WTC11 (cell line): ENCODE data around the gene SLIT3. TPM values are rescaled to one million over a fixed set of nuclear protein-coding genes. Genes with fewer than 3 reads are reported as not detected.

ENCODE experiments used
- ATAC-seq: fragments of 200-7000 bp; cut with Tn5 transposase; 2 replicates; pipeline ENCODE4 v1.10.0; 2021; ENCODE audit warnings: mild to moderate bottlenecking, moderate library complexity
- CTCF ChIA-PET: fragments of 300-600 bp; sonication (Branson Sonifier 250); formaldehyde crosslinking; loops from one replicate; lab custom pipeline; 2021; ENCODE audit warnings: antibody characterized with exemption; lab: Charles Lee
- POLR2A ChIA-PET: fragments of 350-600 bp; sonication (Branson Sonifier 250); formaldehyde crosslinking; loops from one replicate; lab custom pipeline; 2021; ENCODE audit warnings: antibody characterized with exemption; lab: Charles Lee
- DNase-seq: peaks from one replicate; pipeline ENCODE4 v3.0.0; 2021; ENCODE audit warnings: low spot score
- H3K27ac Mint-ChIP-seq: 2 replicates; pipeline ENCODE4 v1.8.0; 2021; ENCODE audit warnings: mixed read lengths
- H3K27me3 Mint-ChIP-seq: 2 replicates; pipeline ENCODE4 v1.8.0; 2021; ENCODE audit warnings: low read depth, mild to moderate bottlenecking, moderate library complexity, mixed read lengths
- H3K36me3 Mint-ChIP-seq: 2 replicates; pipeline ENCODE4 v1.8.0; 2021; ENCODE audit warnings: mixed read lengths
- H3K4me1 Mint-ChIP-seq: 2 replicates; pipeline ENCODE4 v1.8.0; 2022; ENCODE audit warnings: mixed read lengths
- H3K4me3 Mint-ChIP-seq: 2 replicates; pipeline ENCODE4 v1.8.0; 2021; ENCODE audit warnings: mild to moderate bottlenecking, moderate library complexity, mixed read lengths
- H3K9me3 Mint-ChIP-seq: 2 replicates; pipeline ENCODE4 v1.8.0; 2021; ENCODE audit warnings: mixed read lengths
- ETV6 ChIP-seq: sonication (generic); formaldehyde crosslinking; IDR thresholded peaks from 2 replicates; pipeline ENCODE4 v1.8.1; 2022; ENCODE audit warnings: mild to moderate bottlenecking, missing genetic modification reagents
- NFE2L1 ChIP-seq: sonication (generic); formaldehyde crosslinking; IDR thresholded peaks from 2 replicates; pipeline ENCODE4 v1.8.1; 2023; ENCODE audit warnings: missing genetic modification reagents
- OVOL2 ChIP-seq: fragments of 250-450 bp; sonication (Bioruptor Pico); IDR thresholded peaks from 2 replicates; pipeline ENCODE4 v1.9.0; 2021; ENCODE audit warnings: mild to moderate bottlenecking, borderline replicate concordance
- PRRX2 ChIP-seq: fragments of 250-450 bp; sonication (Bioruptor Pico); IDR thresholded peaks from 2 replicates; pipeline ENCODE4 v1.8.0; 2021; ENCODE audit warnings: mild to moderate bottlenecking
- SMAD3 ChIP-seq: sonication (generic); formaldehyde crosslinking; IDR thresholded peaks from 2 replicates; pipeline ENCODE4 v1.8.0; 2022; ENCODE audit warnings: missing genetic modification reagents, mild to moderate bottlenecking, borderline replicate concordance
- SOX15 ChIP-seq: fragments of 250-450 bp; sonication (Bioruptor Pico); IDR thresholded peaks from 2 replicates; pipeline ENCODE4 v1.9.0; 2021; ENCODE audit warnings: mild to moderate bottlenecking
- ZNF121 ChIP-seq: sonication (generic); formaldehyde crosslinking; IDR thresholded peaks from 2 replicates; pipeline ENCODE4 v1.8.0; 2023; ENCODE audit warnings: missing genetic modification reagents
- ZNF423 ChIP-seq: fragments of 250-450 bp; sonication (Bioruptor Pico); IDR thresholded peaks from 2 replicates; pipeline ENCODE4 v2.1.2; 2022; ENCODE audit warnings: mild to moderate bottlenecking, moderate library complexity
- total RNA-seq: library from RNA; stranded (reverse); gene quantifications from 3 replicates; pipeline ENCODE4 v1.2.3, GENCODE V29; 2021
- TF ChIP-seq, protein P1 (sequence below): sonication (generic); formaldehyde crosslinking; IDR thresholded peaks from 2 replicates; pipeline ENCODE4 v1.8.0; 2023; ENCODE audit warnings: missing genetic modification reagents, mild to moderate bottlenecking, borderline replicate concordance
- TF ChIP-seq, protein P2 (sequence below): sonication (generic); formaldehyde crosslinking; IDR thresholded peaks from 2 replicates; pipeline ENCODE4 v1.8.0; 2022; ENCODE audit warnings: mild to moderate bottlenecking, missing genetic modification reagents
- TF ChIP-seq, protein P3 (sequence below): fragments of 250-450 bp; sonication (Bioruptor Pico); IDR thresholded peaks from 2 replicates; pipeline ENCODE4 v1.8.0; 2021; ENCODE audit warnings: mild to moderate bottlenecking
- TF ChIP-seq, protein P4 (sequence below): fragments of 250-450 bp; sonication (Bioruptor Pico); IDR thresholded peaks from 2 replicates; pipeline ENCODE4 v1.9.0; 2021; ENCODE audit warnings: mild to moderate bottlenecking
- TF ChIP-seq, protein P5 (sequence below): sonication (generic); formaldehyde crosslinking; IDR thresholded peaks from 2 replicates; pipeline ENCODE4 v1.8.1; 2023; ENCODE audit warnings: mild to moderate bottlenecking, missing genetic modification reagents
- TF ChIP-seq, protein P6 (sequence below): sonication (generic); formaldehyde crosslinking; IDR thresholded peaks from 2 replicates; pipeline ENCODE4 v1.8.1; 2022; ENCODE audit warnings: low read depth, mild to moderate bottlenecking, moderate library complexity, missing genetic modification reagents, borderline replicate concordance
- TF ChIP-seq, protein P7 (sequence below): sonication (generic); formaldehyde crosslinking; IDR thresholded peaks from 2 replicates; pipeline ENCODE4 v1.8.1; 2023; ENCODE audit warnings: mild to moderate bottlenecking, missing genetic modification reagents, moderate library complexity

The SLIT3 gene
- total RNA-seq, 1 experiment from 2014 or later = 1.9 TPM

DNA sequence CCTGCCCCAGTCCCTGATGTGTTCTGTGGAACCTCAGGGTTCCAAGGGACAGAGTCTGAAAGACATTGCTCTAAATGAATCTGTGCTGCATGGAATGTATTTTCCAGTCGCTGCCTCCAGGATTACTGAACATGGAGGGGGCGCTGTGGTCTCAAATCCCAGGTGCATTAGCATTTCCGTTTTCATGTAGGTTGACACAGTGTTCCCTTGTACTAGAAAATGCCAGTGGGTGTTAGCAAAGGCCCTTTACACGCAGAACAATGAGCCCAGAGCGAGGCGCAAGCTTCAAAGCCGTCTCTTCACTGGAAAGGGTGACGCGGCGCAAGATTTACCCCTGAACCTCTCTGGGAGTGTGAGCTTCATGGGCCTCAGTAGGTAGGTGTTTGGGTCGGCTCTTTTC, 308.3 kb downstream of the SLIT3 start:
- Mint-ChIP-seq H3K36me3 (no peaks in the 10 kb centered on the region), H3K27ac (no peak overlapping the region), H3K9me3 (no peaks in the 10 kb centered on the region), H3K4me3 (no peak overlapping the region), H3K4me1 (peaks cover 47% of the 10 kb centered on the region), H3K27me3 (0 out of 2 replicates have a peak, but pooled peaks cover 2% of the 10 kb centered on the region)
- CTCF ChIA-PET = interaction anchor here (1.1 to 1.7 kb wide), 3 partner anchors 10 to 308 kb away, joined by 4 to 5 read pairs (median 4); partner anchors contain the start of gene SLIT3
- ATAC-seq (peak; percentile 56), DNase-seq (peak; percentile 35)
- TF ChIP-seq NFE2L1 (CRISPR knock-in tag) = no peak
- TF ChIP-seq, protein P1, sequence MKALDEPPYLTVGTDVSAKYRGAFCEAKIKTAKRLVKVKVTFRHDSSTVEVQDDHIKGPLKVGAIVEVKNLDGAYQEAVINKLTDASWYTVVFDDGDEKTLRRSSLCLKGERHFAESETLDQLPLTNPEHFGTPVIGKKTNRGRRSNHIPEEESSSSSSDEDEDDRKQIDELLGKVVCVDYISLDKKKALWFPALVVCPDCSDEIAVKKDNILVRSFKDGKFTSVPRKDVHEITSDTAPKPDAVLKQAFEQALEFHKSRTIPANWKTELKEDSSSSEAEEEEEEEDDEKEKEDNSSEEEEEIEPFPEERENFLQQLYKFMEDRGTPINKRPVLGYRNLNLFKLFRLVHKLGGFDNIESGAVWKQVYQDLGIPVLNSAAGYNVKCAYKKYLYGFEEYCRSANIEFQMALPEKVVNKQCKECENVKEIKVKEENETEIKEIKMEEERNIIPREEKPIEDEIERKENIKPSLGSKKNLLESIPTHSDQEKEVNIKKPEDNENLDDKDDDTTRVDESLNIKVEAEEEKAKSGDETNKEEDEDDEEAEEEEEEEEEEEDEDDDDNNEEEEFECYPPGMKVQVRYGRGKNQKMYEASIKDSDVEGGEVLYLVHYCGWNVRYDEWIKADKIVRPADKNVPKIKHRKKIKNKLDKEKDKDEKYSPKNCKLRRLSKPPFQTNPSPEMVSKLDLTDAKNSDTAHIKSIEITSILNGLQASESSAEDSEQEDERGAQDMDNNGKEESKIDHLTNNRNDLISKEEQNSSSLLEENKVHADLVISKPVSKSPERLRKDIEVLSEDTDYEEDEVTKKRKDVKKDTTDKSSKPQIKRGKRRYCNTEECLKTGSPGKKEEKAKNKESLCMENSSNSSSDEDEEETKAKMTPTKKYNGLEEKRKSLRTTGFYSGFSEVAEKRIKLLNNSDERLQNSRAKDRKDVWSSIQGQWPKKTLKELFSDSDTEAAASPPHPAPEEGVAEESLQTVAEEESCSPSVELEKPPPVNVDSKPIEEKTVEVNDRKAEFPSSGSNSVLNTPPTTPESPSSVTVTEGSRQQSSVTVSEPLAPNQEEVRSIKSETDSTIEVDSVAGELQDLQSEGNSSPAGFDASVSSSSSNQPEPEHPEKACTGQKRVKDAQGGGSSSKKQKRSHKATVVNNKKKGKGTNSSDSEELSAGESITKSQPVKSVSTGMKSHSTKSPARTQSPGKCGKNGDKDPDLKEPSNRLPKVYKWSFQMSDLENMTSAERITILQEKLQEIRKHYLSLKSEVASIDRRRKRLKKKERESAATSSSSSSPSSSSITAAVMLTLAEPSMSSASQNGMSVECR = no peak
- TF ChIP-seq, protein P2, sequence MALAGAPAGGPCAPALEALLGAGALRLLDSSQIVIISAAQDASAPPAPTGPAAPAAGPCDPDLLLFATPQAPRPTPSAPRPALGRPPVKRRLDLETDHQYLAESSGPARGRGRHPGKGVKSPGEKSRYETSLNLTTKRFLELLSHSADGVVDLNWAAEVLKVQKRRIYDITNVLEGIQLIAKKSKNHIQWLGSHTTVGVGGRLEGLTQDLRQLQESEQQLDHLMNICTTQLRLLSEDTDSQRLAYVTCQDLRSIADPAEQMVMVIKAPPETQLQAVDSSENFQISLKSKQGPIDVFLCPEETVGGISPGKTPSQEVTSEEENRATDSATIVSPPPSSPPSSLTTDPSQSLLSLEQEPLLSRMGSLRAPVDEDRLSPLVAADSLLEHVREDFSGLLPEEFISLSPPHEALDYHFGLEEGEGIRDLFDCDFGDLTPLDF = no peak
- TF ChIP-seq SMAD3 (CRISPR knock-in tag) = no peak
- no peak for TF ChIP-seq OVOL2 (CRISPR knock-in tag)
- no peak for TF ChIP-seq ZNF423 (CRISPR knock-in tag)
- POLR2A ChIA-PET = no interaction called here

DNA sequence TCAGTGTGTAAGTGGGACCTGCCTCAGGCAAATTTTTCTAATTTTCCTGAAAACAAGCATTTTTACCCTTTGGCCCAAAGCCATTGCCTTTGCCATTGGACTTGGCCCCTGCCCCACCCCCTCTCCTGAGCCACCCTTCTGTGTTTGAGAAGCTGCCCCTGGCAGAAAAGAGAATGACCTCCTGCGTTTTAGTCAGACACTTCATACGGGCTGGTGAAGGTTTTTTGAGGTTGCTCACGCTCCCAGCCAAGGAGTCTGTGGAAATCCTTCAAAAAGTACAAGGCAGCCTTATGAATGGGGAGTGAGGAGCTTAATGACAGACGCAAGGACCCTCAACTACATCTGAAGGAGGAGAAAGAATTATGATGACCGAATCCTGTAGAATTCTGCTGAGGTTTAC, 308.9 kb downstream of the SLIT3 start:
- Mint-ChIP-seq H3K27me3 (0 out of 2 replicates have a peak, but pooled peaks cover 2% of the 10 kb centered on the region), H3K27ac (no peak overlapping the region), H3K9me3 (no peaks in the 10 kb centered on the region), H3K4me1 (peaks cover 53% of the 10 kb centered on the region), H3K36me3 (no peaks in the 10 kb centered on the region), H3K4me3 (no peak overlapping the region)
- TF ChIP-seq, protein P3, sequence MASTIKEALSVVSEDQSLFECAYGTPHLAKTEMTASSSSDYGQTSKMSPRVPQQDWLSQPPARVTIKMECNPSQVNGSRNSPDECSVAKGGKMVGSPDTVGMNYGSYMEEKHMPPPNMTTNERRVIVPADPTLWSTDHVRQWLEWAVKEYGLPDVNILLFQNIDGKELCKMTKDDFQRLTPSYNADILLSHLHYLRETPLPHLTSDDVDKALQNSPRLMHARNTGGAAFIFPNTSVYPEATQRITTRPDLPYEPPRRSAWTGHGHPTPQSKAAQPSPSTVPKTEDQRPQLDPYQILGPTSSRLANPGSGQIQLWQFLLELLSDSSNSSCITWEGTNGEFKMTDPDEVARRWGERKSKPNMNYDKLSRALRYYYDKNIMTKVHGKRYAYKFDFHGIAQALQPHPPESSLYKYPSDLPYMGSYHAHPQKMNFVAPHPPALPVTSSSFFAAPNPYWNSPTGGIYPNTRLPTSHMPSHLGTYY = no peak
- TF ChIP-seq, protein P4, sequence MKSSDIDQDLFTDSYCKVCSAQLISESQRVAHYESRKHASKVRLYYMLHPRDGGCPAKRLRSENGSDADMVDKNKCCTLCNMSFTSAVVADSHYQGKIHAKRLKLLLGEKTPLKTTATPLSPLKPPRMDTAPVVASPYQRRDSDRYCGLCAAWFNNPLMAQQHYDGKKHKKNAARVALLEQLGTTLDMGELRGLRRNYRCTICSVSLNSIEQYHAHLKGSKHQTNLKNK (CRISPR knock-in tag) = no peak
- TF ChIP-seq, protein P5, sequence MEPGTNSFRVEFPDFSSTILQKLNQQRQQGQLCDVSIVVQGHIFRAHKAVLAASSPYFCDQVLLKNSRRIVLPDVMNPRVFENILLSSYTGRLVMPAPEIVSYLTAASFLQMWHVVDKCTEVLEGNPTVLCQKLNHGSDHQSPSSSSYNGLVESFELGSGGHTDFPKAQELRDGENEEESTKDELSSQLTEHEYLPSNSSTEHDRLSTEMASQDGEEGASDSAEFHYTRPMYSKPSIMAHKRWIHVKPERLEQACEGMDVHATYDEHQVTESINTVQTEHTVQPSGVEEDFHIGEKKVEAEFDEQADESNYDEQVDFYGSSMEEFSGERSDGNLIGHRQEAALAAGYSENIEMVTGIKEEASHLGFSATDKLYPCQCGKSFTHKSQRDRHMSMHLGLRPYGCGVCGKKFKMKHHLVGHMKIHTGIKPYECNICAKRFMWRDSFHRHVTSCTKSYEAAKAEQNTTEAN (CRISPR knock-in tag) = no peak
- TF ChIP-seq PRRX2 (CRISPR knock-in tag) = no peak
- TF ChIP-seq SOX15 = no peak
- TF ChIP-seq, protein P6, sequence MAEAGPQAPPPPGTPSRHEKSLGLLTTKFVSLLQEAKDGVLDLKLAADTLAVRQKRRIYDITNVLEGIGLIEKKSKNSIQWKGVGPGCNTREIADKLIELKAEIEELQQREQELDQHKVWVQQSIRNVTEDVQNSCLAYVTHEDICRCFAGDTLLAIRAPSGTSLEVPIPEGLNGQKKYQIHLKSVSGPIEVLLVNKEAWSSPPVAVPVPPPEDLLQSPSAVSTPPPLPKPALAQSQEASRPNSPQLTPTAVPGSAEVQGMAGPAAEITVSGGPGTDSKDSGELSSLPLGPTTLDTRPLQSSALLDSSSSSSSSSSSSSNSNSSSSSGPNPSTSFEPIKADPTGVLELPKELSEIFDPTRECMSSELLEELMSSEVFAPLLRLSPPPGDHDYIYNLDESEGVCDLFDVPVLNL = no peak
- no peak for TF ChIP-seq ZNF121 (CRISPR knock-in tag)
- no peak for TF ChIP-seq ETV6 (CRISPR knock-in tag)
- TF ChIP-seq, protein P7, sequence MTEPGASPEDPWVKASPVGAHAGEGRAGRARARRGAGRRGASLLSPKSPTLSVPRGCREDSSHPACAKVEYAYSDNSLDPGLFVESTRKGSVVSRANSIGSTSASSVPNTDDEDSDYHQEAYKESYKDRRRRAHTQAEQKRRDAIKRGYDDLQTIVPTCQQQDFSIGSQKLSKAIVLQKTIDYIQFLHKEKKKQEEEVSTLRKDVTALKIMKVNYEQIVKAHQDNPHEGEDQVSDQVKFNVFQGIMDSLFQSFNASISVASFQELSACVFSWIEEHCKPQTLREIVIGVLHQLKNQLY (CRISPR knock-in tag) = no peak
- no peak for ATAC-seq
- POLR2A ChIA-PET = no interaction called here
- CTCF ChIA-PET = interaction anchor here (0.7 to 1.7 kb wide), 6 partner anchors 11 to 589 kb away, joined by 3 to 5 read pairs (median 4); partner anchors contain the start of gene SLIT3
- DNase-seq = no peak
